ENCODE data around the gene OSBPL1A. TPM values are rescaled to one million over a fixed set of nuclear protein-coding genes. Genes with fewer than 3 reads are reported as not detected.

The OSBPL1A gene
- total RNA-seq, 1 donor from 2014 or later = 82.8 TPM

- intact Hi-C loops (cut with micrococcal nuclease) = no loop called here
- no peak overlapping the region for H3K27ac ChIP-seq (replicated peaks)
- TF ChIP-seq CTCF (IDR thresholded peaks at IDR 0.05; ENCODE audit: borderline replicate concordance) = no peak
Observed at GRCh38 chr18:24189664-24190346, 207.8 kb downstream of the OSBPL1A start.

DNA sequence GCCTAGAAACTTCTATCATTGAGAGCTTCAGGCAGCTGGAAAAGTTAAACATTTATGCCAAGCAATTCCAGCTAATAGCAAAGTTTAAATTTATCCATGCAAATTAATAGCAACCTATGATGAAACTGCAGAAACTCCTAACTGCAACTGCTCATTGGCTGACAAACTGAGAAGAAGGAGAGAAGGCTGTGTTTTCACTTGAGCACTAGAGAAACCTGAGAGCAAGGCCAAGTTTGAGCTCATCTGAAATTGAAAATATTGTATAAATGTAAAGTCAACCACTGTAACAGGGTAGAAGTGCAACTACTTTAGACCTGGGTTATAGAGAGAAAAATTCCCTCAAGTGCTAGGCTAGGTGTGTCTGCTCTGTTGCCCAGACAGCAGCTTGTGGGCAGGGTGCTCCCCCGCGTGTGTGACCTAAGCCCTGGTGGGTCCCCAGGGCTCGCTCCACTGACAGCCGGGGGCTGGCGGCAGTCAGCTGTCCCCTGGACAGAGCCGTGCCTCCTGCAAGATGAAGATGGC is 208.6 kb downstream of the OSBPL1A start:
- TF ChIP-seq CTCF (IDR thresholded peaks at IDR 0.05; ENCODE audit: borderline replicate concordance) = no peak
- H3K27ac ChIP-seq (replicated peaks) = no peak overlapping the region
- H3K27me3 ChIP-seq (ENCODE audit: low read depth) = no peaks in the 10 kb centered on the region
- no peak for DNase-seq
- peaks cover 49% of the 10 kb centered on the region for H3K4me1 ChIP-seq
- intact Hi-C loops (cut with micrococcal nuclease) = no loop called here
- H3K36me3 ChIP-seq = peaks cover 6% of the 10 kb centered on the region
- H3K4me3 ChIP-seq = no peak overlapping the region
- no peaks in the 10 kb centered on the region for H3K9me3 ChIP-seq (replicated peaks)

More at GRCh38 chr18:24189664-24190346, 207.8 kb downstream of the OSBPL1A start:
- Histone ChIP-seq H3K4me3 (no peak overlapping the region), H3K36me3 (peaks cover 11% of the 10 kb centered on the region), H3K4me1 (peaks cover 49% of the 10 kb centered on the region), H3K9me3 (replicated peaks) (no peaks in the 10 kb centered on the region), H3K27me3 (ENCODE audit: low read depth) (no peaks in the 10 kb centered on the region)
- DNase-seq = no peak

- no peak overlapping the region for H3K27ac ChIP-seq (replicated peaks)
- no peaks in the 10 kb centered on the region for H3K27me3 ChIP-seq (ENCODE audit: low read depth)
- intact Hi-C loops (cut with micrococcal nuclease) = no loop called here
- H3K36me3 ChIP-seq = peaks cover 6% of the 10 kb centered on the region
- H3K4me1 ChIP-seq = peaks cover 49% of the 10 kb centered on the region
- no peak for TF ChIP-seq CTCF (IDR thresholded peaks at IDR 0.05; ENCODE audit: borderline replicate concordance)
- DNase-seq = no peak
- H3K4me3 ChIP-seq = no peak overlapping the region
- H3K9me3 ChIP-seq (replicated peaks) = no peaks in the 10 kb centered on the region
Observed at GRCh38 chr18:24188120-24188519, 209.5 kb downstream of the OSBPL1A start.

- intact Hi-C loops (cut with micrococcal nuclease) = no loop called here
Observed at GRCh38 chr18:24187689-24188088, 209.9 kb downstream of the OSBPL1A start.

GRCh38 chr18:24187049-24187448 is 210.6 kb downstream of the OSBPL1A start:
- Histone ChIP-seq H3K9me3 (replicated peaks) (no peaks in the 10 kb centered on the region), H3K27ac (replicated peaks) (no peak overlapping the region), H3K4me1 (peaks cover 49% of the 10 kb centered on the region), H3K27me3 (ENCODE audit: low read depth) (no peaks in the 10 kb centered on the region), H3K4me3 (no peak overlapping the region), H3K36me3 (peaks cover 6% of the 10 kb centered on the region)
- no peak for TF ChIP-seq CTCF (IDR thresholded peaks at IDR 0.05; ENCODE audit: borderline replicate concordance)
- intact Hi-C loops (cut with micrococcal nuclease) = no loop called here
- no peak for DNase-seq

More at GRCh38 chr18:24187689-24188088, 209.9 kb downstream of the OSBPL1A start:
- Histone ChIP-seq H3K36me3 (peaks cover 6% of the 10 kb centered on the region), H3K27ac (replicated peaks) (no peak overlapping the region), H3K9me3 (replicated peaks) (no peaks in the 10 kb centered on the region), H3K27me3 (ENCODE audit: low read depth) (no peaks in the 10 kb centered on the region), H3K4me3 (no peak overlapping the region), H3K4me1 (peaks cover 49% of the 10 kb centered on the region)
- peak; percentile 16 for TF ChIP-seq CTCF (IDR thresholded peaks at IDR 0.05; ENCODE audit: borderline replicate concordance)
- no peak for DNase-seq
